ENCODE measurements around the gene DMRT3. TPM values are rescaled to one million over a fixed set of nuclear protein-coding genes. Genes with fewer than 3 reads are reported as not detected.
"Not testable (repeated sequence)": the region's sequence is repeated elsewhere in the genome, so short reads cannot be mapped to it uniquely, and the experiment has no call there.

DMRT3 gene
- total RNA-seq, 1 donor from 2014 or later, result 0.25 TPM

DNA sequence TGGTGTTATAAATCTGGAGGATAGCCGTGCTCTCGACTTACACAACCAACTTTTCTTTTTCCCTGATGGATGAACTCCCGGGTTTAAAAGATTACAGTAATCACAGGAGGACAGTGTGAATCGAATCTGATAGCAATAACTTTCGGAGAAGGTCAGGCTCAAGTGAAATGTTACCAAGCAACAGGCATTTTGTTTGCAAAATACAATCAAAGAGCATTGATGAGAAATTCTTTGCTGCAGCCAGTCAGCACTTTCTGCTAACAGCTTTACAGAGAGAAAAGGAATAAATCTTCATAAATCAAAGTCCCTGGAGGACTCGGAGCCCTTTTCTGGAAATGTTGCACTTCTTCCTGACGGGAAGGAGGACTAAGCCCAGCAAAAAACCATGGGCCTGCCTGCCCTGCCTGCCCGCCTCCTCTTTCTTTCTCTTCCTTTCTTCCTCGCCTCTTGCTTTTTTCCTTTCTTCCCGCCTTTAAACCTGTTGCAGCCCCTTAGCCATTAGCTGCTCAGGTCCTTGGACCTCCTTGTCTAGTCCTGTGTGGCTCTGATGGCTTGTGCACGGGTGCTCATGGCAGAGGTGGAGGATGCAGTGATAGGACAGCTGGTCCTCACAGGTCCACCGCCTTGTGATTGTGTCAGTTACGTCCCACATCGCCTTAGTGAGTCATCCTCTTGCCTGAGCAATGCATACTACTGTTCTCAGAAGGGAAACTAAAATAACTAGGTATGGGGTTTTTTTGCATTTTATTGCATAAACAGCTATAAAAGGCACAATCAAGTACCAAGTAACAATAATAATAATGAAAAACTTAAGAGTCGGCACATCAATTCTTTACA, 6.2 kb downstream of the DMRT3 start:
- Histone ChIP-seq H3K36me3 (ENCODE audit: control insufficient read depth, insufficient read depth, low read length) (no peaks in the 10 kb centered on the region), H3K4me3 (ENCODE audit: low read depth, low read length) (no peak overlapping the region), H3K27me3 (ENCODE audit: control insufficient read depth, insufficient read depth, low read length) (peaks cover 16% of the 10 kb centered on the region)
- no peak for DNase-seq (ENCODE audit: low read depth)
- TF ChIP-seq, protein P1, sequence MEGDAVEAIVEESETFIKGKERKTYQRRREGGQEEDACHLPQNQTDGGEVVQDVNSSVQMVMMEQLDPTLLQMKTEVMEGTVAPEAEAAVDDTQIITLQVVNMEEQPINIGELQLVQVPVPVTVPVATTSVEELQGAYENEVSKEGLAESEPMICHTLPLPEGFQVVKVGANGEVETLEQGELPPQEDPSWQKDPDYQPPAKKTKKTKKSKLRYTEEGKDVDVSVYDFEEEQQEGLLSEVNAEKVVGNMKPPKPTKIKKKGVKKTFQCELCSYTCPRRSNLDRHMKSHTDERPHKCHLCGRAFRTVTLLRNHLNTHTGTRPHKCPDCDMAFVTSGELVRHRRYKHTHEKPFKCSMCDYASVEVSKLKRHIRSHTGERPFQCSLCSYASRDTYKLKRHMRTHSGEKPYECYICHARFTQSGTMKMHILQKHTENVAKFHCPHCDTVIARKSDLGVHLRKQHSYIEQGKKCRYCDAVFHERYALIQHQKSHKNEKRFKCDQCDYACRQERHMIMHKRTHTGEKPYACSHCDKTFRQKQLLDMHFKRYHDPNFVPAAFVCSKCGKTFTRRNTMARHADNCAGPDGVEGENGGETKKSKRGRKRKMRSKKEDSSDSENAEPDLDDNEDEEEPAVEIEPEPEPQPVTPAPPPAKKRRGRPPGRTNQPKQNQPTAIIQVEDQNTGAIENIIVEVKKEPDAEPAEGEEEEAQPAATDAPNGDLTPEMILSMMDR (IDR thresholded peaks at IDR 0.05; ENCODE audit: insufficient read depth, low read length, poor library complexity, severe bottlenecking), result no peak

DNA sequence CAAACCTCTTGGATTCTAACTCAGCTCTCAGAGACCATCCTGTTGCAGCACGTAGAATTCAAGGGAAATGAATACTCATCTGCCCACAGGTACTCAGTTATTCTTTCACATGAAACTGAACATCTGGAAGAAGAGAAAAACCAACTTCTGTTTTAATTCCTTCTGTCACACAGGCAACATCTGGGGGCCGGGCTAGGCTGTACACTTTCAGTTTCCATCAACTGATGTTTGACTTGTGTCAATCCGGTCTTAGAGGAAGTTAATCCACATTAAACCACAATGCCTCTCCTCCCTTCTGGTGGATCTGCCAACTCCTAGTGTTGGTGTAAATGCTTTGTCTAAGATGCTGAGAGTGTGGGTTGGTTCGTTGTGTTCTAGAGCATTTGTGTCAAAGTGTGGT, 17.6 kb downstream of the DMRT3 start:
- TF ChIP-seq, protein P1 (IDR thresholded peaks at IDR 0.05; ENCODE audit: insufficient read depth, low read length, poor library complexity, severe bottlenecking), result no peak
- no peaks in the 10 kb centered on the region for H3K36me3 ChIP-seq (ENCODE audit: control insufficient read depth, insufficient read depth, low read length)
- DNase-seq (ENCODE audit: low read depth), result no peak
- no peaks in the 10 kb centered on the region for H3K27me3 ChIP-seq (ENCODE audit: control insufficient read depth, insufficient read depth, low read length)
- no peak overlapping the region for H3K4me3 ChIP-seq (ENCODE audit: low read depth, low read length)

DNA sequence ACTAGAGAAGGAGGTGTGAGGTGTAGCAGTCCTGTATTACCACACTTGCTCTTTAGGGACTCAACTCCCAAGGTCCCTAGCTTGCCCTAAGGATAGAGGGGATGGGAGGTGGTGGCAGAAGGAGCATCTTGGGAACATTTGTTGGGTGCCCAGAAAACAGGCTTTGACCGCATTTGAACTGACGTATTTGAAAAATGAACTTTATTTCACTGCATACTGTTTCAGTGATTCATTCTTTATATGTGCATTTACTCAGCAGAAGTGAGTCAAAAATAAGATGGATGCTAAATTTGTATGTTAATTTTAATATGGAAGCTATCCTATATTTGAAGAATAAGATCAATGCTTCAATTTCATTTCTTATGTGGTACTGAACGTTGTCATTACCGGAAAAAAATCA, 18.7 kb downstream of the DMRT3 start:
- H3K36me3 ChIP-seq (ENCODE audit: control insufficient read depth, insufficient read depth, low read length), result no peaks in the 10 kb centered on the region
- TF ChIP-seq, protein P1 (IDR thresholded peaks at IDR 0.05; ENCODE audit: insufficient read depth, low read length, poor library complexity, severe bottlenecking), result no peak
- H3K4me3 ChIP-seq (ENCODE audit: low read depth, low read length), result no peak overlapping the region
- no peaks in the 10 kb centered on the region for H3K27me3 ChIP-seq (ENCODE audit: control insufficient read depth, insufficient read depth, low read length)
- DNase-seq (ENCODE audit: low read depth), result no peak

DNA sequence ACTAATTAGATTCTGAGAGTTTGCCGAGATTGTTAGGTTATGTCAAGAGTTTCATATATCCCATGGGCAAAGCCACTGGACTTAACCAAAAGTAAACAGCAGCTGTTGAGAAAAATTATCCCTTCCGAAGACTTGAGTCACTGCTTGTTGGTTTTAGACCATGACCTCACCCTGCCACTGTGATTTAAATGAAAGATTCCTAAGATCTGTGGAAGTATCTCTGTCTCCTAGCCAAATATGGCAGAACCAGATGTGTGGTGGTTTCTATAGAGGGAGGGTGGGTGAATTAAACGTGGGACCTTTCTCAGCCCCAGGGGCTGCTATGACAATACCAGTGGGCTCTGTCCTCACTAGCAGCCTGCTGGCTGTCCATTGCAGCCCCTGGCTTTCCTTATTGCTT, 19.3 kb downstream of the DMRT3 start:
- peak; percentile 82 for DNase-seq (ENCODE audit: low read depth)

DNA sequence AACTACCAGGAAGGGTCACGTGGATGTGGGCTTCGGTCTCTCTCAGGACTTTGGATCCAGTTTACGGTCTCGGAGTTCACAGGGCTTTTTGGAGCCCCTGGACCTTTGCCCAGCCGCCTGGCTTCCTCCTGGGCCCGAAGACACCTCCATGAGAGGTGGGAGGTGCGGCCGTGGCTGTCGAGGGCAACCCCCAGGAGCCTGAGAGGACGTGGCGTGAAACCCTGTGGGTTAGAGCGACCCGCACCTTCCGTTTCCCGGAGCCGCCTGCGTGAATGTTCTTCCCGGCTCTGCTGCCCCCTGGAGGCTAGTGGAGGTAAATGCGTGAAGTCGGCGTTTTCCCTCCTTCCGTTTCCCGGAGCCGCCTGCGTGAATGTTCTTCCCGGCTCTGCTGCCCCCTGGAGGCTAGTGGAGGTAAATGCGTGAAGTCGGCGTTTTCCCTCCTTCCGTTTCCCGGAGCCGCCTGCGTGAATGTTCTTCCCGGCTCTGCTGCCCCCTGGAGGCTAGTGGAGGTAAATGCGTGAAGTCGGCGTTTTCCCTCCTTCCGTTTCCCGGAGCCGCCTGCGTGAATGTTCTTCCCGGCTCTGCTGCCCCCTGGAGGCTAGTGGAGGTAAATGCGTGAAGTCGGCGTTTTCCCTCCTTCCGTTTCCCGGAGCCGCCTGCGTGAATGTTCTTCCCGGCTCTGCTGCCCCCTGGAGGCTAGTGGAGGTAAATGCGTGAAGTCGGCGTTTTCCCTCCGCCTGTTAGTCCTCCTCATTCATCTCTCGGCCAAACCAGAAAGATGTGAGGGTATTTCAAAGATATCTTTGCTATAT, 22.1 kb downstream of the DMRT3 start:
- not testable (repeated sequence) for H3K36me3 ChIP-seq (ENCODE audit: control insufficient read depth, insufficient read depth, low read length); DNase-seq (ENCODE audit: low read depth)
- H3K4me3 ChIP-seq (ENCODE audit: low read depth, low read length), result peak overlapping the region; percentile 15

More for the DNA sequence above, 19.3 kb downstream of the DMRT3 start:
- TF ChIP-seq, protein P1 (IDR thresholded peaks at IDR 0.05; ENCODE audit: insufficient read depth, low read length, poor library complexity, severe bottlenecking), result no peak
- H3K4me3 ChIP-seq (ENCODE audit: low read depth, low read length), result no peak overlapping the region
- H3K36me3 ChIP-seq (ENCODE audit: control insufficient read depth, insufficient read depth, low read length), result no peaks in the 10 kb centered on the region
- no peaks in the 10 kb centered on the region for H3K27me3 ChIP-seq (ENCODE audit: control insufficient read depth, insufficient read depth, low read length)

More for the DNA sequence above, 22.1 kb downstream of the DMRT3 start:
- TF ChIP-seq, protein P1 (IDR thresholded peaks at IDR 0.05; ENCODE audit: insufficient read depth, low read length, poor library complexity, severe bottlenecking), result peak; percentile 49
- not testable (repeated sequence) for H3K27me3 ChIP-seq (ENCODE audit: control insufficient read depth, insufficient read depth, low read length)

Measured in kidney epithelial cell (primary cell).